ENCODE results near the gene DDIAS. TPM values are rescaled to one million over a fixed set of nuclear protein-coding genes. Genes with fewer than 3 reads are reported as not detected.

The DDIAS gene
- total RNA-seq, 4 donors from 2014 or later = 0.27 to 0.83 (median 0.47) TPM; not detected in 1

GRCh38 chr11:82867495-82868082, 33.9 kb upstream of the DDIAS start:
- DNase-seq = peak; percentile 50 to 93 (median 93)
- TF ChIP-seq CTCF (IDR thresholded peaks at IDR 0.05) = peak; percentile 47 to 82 (median 67)
- TF ChIP-seq POLR2A (IDR thresholded peaks at IDR 0.05) = no peak
- peak overlapping the region in 1 of 4 donors; percentile 45 for H3K4me3 ChIP-seq
- no peaks in the 10 kb centered on the region for H3K36me3 ChIP-seq
- H3K27ac ChIP-seq = no peak overlapping the region
- H3K27me3 ChIP-seq = no peaks in the 10 kb centered on the region
- peaks cover 0 to 3% (median 0%) of the 10 kb centered on the region in 4 donors for H3K4me1 ChIP-seq
- H3K9me3 ChIP-seq = no peaks in the 10 kb centered on the region

- H3K9me3 ChIP-seq = no peaks in the 10 kb centered on the region
- peaks cover 0 to 3% (median 0%) of the 10 kb centered on the region in 4 donors for H3K4me1 ChIP-seq
- no peak for DNase-seq
- H3K27ac ChIP-seq = no peak overlapping the region
- TF ChIP-seq POLR2A (IDR thresholded peaks at IDR 0.05) = no peak
- no peak for TF ChIP-seq CTCF (IDR thresholded peaks at IDR 0.05)
- H3K27me3 ChIP-seq = no peaks in the 10 kb centered on the region
- H3K36me3 ChIP-seq = no peaks in the 10 kb centered on the region
- no peak overlapping the region for H3K4me3 ChIP-seq
These were observed 31.9 kb upstream of the DDIAS start for GRCh38 chr11:82869657-82870056.

- TF ChIP-seq POLR2A (IDR thresholded peaks at IDR 0.05) (no peak), CTCF (IDR thresholded peaks at IDR 0.05) (no peak)
- H3K4me3 ChIP-seq = no peak overlapping the region
- H3K27me3 ChIP-seq = no peaks in the 10 kb centered on the region
- H3K27ac ChIP-seq = no peak overlapping the region
- no peak for DNase-seq
- no peaks in the 10 kb centered on the region for H3K9me3 ChIP-seq
- H3K36me3 ChIP-seq = no peaks in the 10 kb centered on the region
- peaks cover 0 to 3% (median 0%) of the 10 kb centered on the region in 4 donors for H3K4me1 ChIP-seq
These were observed 29.9 kb upstream of the DDIAS start for GRCh38 chr11:82871646-82872045.

- Histone ChIP-seq H3K27ac (no peak overlapping the region), H3K36me3 (no peaks in the 10 kb centered on the region), H3K4me1 (peaks cover 0 to 2% (median 0%) of the 10 kb centered on the region in 4 donors), H3K4me3 (no peak overlapping the region), H3K27me3 (no peaks in the 10 kb centered on the region), H3K9me3 (no peaks in the 10 kb centered on the region)
- no peak for TF ChIP-seq POLR2A (IDR thresholded peaks at IDR 0.05)
- no peak for TF ChIP-seq CTCF (IDR thresholded peaks at IDR 0.05)
- no peak for DNase-seq
These were observed 29.0 kb upstream of the DDIAS start for GRCh38 chr11:82872377-82873150.

GRCh38 chr11:82873919-82874333, 27.6 kb upstream of the DDIAS start:
- TF ChIP-seq POLR2A (IDR thresholded peaks at IDR 0.05) = no peak
- TF ChIP-seq CTCF (IDR thresholded peaks at IDR 0.05) = no peak
- Histone ChIP-seq H3K36me3 (no peaks in the 10 kb centered on the region), H3K4me1 (no peaks in the 10 kb centered on the region), H3K9me3 (no peaks in the 10 kb centered on the region), H3K27ac (no peak overlapping the region), H3K27me3 (no peaks in the 10 kb centered on the region), H3K4me3 (no peak overlapping the region)
- DNase-seq = no peak

Measured in Peyer's patch (tissue), 4 donors.